HCT116 (cell line): ENCODE results near the gene PHF19. TPM values are rescaled to one million over a fixed set of nuclear protein-coding genes. Genes with fewer than 3 reads are reported as not detected.

Experiments used
- ATAC-seq: fragments of 200-7000 bp; cut with Tn5 transposase; 2 replicates; pipeline ENCODE4 v1.9.1; 2020; ENCODE audit warnings: mild to moderate bottlenecking, moderate library complexity
- BruUV-seq: library from RNA; stranded (reverse); fragments of 400-500 nt; replicated peaks from 2 replicates; lab custom pipeline; 2021; lab: Mats Ljungman, UMichigan
- CTCF ChIA-PET: fragments of 300-600 bp; sonication (Branson Sonifier 250); formaldehyde crosslinking; loops from one replicate; lab custom pipeline; 2021; ENCODE audit warnings: antibody characterized with exemption; lab: Charles Lee
- POLR2A ChIA-PET: fragments of 300-600, 350-600 bp; sonication (Branson Sonifier 250); formaldehyde crosslinking; loops from one replicate; lab custom pipeline; 2021; ENCODE audit warnings: antibody characterized with exemption; lab: Charles Lee
- RAD21 ChIA-PET, 2 experiments: fragments of 300-600 bp; sonication (Branson Sonifier 250); formaldehyde crosslinking; loops; one replicate each; lab custom pipeline; 2023; ENCODE audit warnings: low total read pairs in 2 of 2; ENCODE audit not compliant: uncharacterized antibody in 2 of 2, unreplicated experiment in 2 of 2, low non-redundant PET in 1 of 2; lab: Charles Lee
- DNase-seq: peaks from one replicate; pipeline ENCODE4 v3.0.0-alpha.2; 2010; ENCODE audit warnings: low read depth, low spot score
- H2AFZ ChIP-seq: fragments of 200-600 bp; shearing (Covaris generic), sonication (generic); 2 replicates; pipeline ENCODE4 v1.6.1; 2017; ENCODE audit warnings: low read depth, mixed run types, mixed read lengths, antibody characterized with exemption, low read length; ENCODE audit not compliant: poor library complexity, severe bottlenecking
- H3K27ac ChIP-seq: 2 replicates; pipeline ENCODE4 v1.5.1; 2012; ENCODE audit warnings: low read depth, low read length
- H3K27me3 ChIP-seq: fragments of 200-600 bp; sonication (generic); 2 replicates; pipeline ENCODE4 v1.6.1; 2016; ENCODE audit warnings: mixed run types, low read length, mixed read lengths; ENCODE audit not compliant: insufficient read depth
- H3K36me3 ChIP-seq, 2 experiments: fragments of 200-500 bp in 1 of 2; fragments of 200-600 bp in 1 of 2; sonication (Bioruptor generic) in 1 of 2; sonication (generic) in 1 of 2; 2 replicates each; pipeline versions ENCODE4 v1.5.1 to v1.6.1; 2014 to 2016; ENCODE audit warnings: low read length in 2 of 2, inconsistent platforms in 1 of 2, mixed read lengths in 1 of 2, mixed run types in 1 of 2; ENCODE audit not compliant: insufficient read depth in 2 of 2, control insufficient read depth in 1 of 2
- H3K4me1 ChIP-seq, 2 experiments: fragments of 200-600 bp in 1 of 2; sonication (generic) in 1 of 2; 2 replicates each; pipeline versions ENCODE4 v1.5.1 to v1.6.1; 2012 to 2017; ENCODE audit warnings: low read length in 2 of 2, inconsistent platforms in 1 of 2, mild to moderate bottlenecking in 1 of 2, mixed read lengths in 1 of 2, mixed run types in 1 of 2, moderate library complexity in 1 of 2; ENCODE audit not compliant: insufficient read depth in 2 of 2, control insufficient read depth in 1 of 2
- H3K4me2 ChIP-seq: fragments of 200-600 bp; sonication (generic); 2 replicates; pipeline ENCODE4 v1.6.1; 2017; ENCODE audit warnings: mixed run types, low read length, mixed read lengths
- H3K4me3 ChIP-seq, 2 experiments: fragments of 200-600 bp in 1 of 2; sonication (generic) in 1 of 2; replicated peaks in 1 of 2; 2 replicates each; pipeline ENCODE4 v1.5.1; 2011 to 2016; ENCODE audit warnings: low read length in 2 of 2, control low read depth in 1 of 2, low read depth in 1 of 2, mild to moderate bottlenecking in 1 of 2, mixed read lengths in 1 of 2, mixed run types in 1 of 2
- H3K79me2 ChIP-seq: fragments of 200-600 bp; sonication (generic); 2 replicates; pipeline ENCODE4 v1.6.1; 2017; ENCODE audit warnings: mild to moderate bottlenecking, mixed run types, low read length, moderate library complexity, mixed read lengths; ENCODE audit not compliant: insufficient read depth
- H3K9ac ChIP-seq: fragments of 200-600 bp; sonication (generic); 2 replicates; pipeline ENCODE4 v1.6.1; 2016; ENCODE audit warnings: low read length, mixed read lengths
- H3K9me2 ChIP-seq: fragments of 200-600 bp; sonication (generic), shearing (Covaris generic); 2 replicates; pipeline ENCODE4 v1.6.1; 2017; ENCODE audit warnings: mixed run types, mild to moderate bottlenecking, moderate library complexity; ENCODE audit not compliant: insufficient read depth
- H3K9me3 ChIP-seq, 2 experiments: fragments of 200-500 bp in 1 of 2; fragments of 200-600 bp in 1 of 2; sonication (Bioruptor generic) in 1 of 2; sonication (generic) in 1 of 2; 2 replicates each; pipeline ENCODE4 v1.6.1; 2014 to 2017; ENCODE audit warnings: low read length in 2 of 2, mixed read lengths in 2 of 2, inconsistent platforms in 1 of 2, low read depth in 1 of 2, mild to moderate bottlenecking in 1 of 2, mixed run types in 1 of 2, moderate library complexity in 1 of 2; ENCODE audit not compliant: control insufficient read depth in 1 of 2, insufficient read depth in 1 of 2
- H4K20me1 ChIP-seq: fragments of 200-600 bp; sonication (generic), shearing (Covaris generic); 2 replicates; pipeline ENCODE4 v1.6.1; 2017; ENCODE audit warnings: mixed run types, mild to moderate bottlenecking, moderate library complexity; ENCODE audit not compliant: insufficient read depth
- CBX3 ChIP-seq: IDR thresholded peaks from 2 replicates; pipeline ENCODE4 v1.6.1; 2012; ENCODE audit warnings: low read depth
- EGR1 ChIP-seq: IDR thresholded peaks from 2 replicates; pipeline ENCODE4 v1.6.1; 2012; ENCODE audit warnings: low read depth
- EZH2 ChIP-seq: fragments of 200-600 bp; sonication (generic); IDR thresholded peaks from 2 replicates; pipeline ENCODE4 v1.6.1; 2017; ENCODE audit warnings: antibody characterized with exemption, mixed run types
- JUND ChIP-seq: IDR thresholded peaks from 2 replicates; pipeline ENCODE4 v1.6.1; 2012
- POLR2A ChIP-seq: IDR thresholded peaks from 2 replicates; pipeline ENCODE4 v1.7.0; 2011; ENCODE audit warnings: borderline replicate concordance; ENCODE audit not compliant: insufficient read depth, insufficient read length; ENCODE audit errors: extremely low read depth
- POLR2AphosphoS5 ChIP-seq: IDR thresholded peaks from 2 replicates; pipeline ENCODE4 v1.6.1; 2011; ENCODE audit warnings: mild to moderate bottlenecking, low read depth, low read length, moderate library complexity
- SP1 ChIP-seq: IDR thresholded peaks from 2 replicates; pipeline ENCODE4 v1.6.1; 2012; ENCODE audit warnings: low read depth
- TCF7L2 ChIP-seq: IDR thresholded peaks from 2 replicates; pipeline ENCODE4 v1.7.0; 2011; ENCODE audit warnings: borderline replicate concordance, inconsistent platforms; ENCODE audit not compliant: insufficient read depth, insufficient read length; ENCODE audit errors: extremely low read depth
- ZNF274 ChIP-seq: fragments of 200-500 bp; sonication (Bioruptor generic); IDR thresholded peaks from 2 replicates; pipeline ENCODE4 v1.6.1; 2014; ENCODE audit warnings: mild to moderate bottlenecking, low read depth, low read length, inconsistent platforms
- intact Hi-C: fragments of 100-400 bp; cut with micrococcal nuclease; formaldehyde crosslinking; loops from 2 replicates; pipeline ENCODE4 v1.10.0; 2022
- total RNA-seq: library from RNA; stranded (reverse); gene quantifications from one replicate; pipeline ENCODE4 v1.2.1, GENCODE V29; 2021; ENCODE audit not compliant: unreplicated experiment
- TF ChIP-seq, protein P1 (sequence below), 3 experiments: fragments of 200-600 bp in 1 of 3; sonication (generic) in 1 of 3; IDR thresholded peaks in 2 of 3; conservative IDR thresholded peaks in 1 of 3; 2 replicates each; pipeline ENCODE4 v1.5.1; 2012 to 2017; ENCODE audit warnings: low read depth in 2 of 3, low read length in 2 of 3, antibody characterized with exemption in 1 of 3, borderline replicate concordance in 1 of 3, control low read depth in 1 of 3, mild to moderate bottlenecking in 1 of 3, mixed read lengths in 1 of 3, mixed run types in 1 of 3, moderate library complexity in 1 of 3; ENCODE audit not compliant: insufficient read depth in 1 of 3
- TF ChIP-seq, protein P2 (sequence below): IDR thresholded peaks from 2 replicates; pipeline ENCODE4 v1.6.1; 2012

The PHF19 gene
- total RNA-seq, 1 experiment from 2014 or later, result 74.0 TPM

DNA sequence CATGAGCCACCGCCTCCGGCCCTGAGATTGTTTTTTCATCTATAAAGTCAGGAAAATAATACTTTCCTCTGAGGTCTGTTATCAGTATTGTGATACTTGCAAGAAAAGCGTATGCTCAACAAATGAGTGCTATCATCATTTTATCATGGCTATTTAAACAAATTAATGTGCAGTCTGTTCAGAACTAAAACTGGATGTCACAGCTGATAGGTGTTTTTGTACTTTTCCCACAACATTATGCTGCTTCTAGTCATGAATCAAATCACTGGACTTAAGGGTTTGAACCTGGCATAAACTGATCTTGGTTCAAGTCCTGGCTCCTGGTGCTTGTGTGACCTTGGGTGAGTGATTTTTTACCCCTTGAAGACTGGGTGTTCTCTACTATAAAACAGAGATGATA, 21.4 kb upstream of the PHF19 start:
- RAD21 ChIA-PET, result no interaction called here
- CTCF ChIA-PET, result no interaction called here
- Histone ChIP-seq H3K79me2 (no peaks in the 10 kb centered on the region), H3K9me2 (no peaks in the 10 kb centered on the region), H3K27me3 (no peaks in the 10 kb centered on the region), H3K4me1 (peaks cover 5 to 8% of the 10 kb centered on the region in 2 experiments; a peak in 3 of 4 replicates), H3K4me3 (no peak overlapping the region), H3K36me3 (no peaks in the 10 kb centered on the region), H3K27ac (no peak overlapping the region), H3K9ac (no peak overlapping the region), H2AFZ (no peak overlapping the region), H4K20me1 (no peaks in the 10 kb centered on the region), H3K9me3 (no peaks in the 10 kb centered on the region), H3K4me2 (no peak overlapping the region)
- BruUV-seq, result no TSS peak
- intact Hi-C loops, result no loop called here
- DNase-seq (no peak), ATAC-seq (no peak)
- POLR2A ChIA-PET, result no interaction called here
- no peak for TF ChIP-seq JUND
- TF ChIP-seq, protein P1, sequence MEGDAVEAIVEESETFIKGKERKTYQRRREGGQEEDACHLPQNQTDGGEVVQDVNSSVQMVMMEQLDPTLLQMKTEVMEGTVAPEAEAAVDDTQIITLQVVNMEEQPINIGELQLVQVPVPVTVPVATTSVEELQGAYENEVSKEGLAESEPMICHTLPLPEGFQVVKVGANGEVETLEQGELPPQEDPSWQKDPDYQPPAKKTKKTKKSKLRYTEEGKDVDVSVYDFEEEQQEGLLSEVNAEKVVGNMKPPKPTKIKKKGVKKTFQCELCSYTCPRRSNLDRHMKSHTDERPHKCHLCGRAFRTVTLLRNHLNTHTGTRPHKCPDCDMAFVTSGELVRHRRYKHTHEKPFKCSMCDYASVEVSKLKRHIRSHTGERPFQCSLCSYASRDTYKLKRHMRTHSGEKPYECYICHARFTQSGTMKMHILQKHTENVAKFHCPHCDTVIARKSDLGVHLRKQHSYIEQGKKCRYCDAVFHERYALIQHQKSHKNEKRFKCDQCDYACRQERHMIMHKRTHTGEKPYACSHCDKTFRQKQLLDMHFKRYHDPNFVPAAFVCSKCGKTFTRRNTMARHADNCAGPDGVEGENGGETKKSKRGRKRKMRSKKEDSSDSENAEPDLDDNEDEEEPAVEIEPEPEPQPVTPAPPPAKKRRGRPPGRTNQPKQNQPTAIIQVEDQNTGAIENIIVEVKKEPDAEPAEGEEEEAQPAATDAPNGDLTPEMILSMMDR (IDR thresholded peaks at IDR 0.05 in 2 of 3, conservative IDR thresholded peaks at IDR 0.05 in 1 of 3; ENCODE audit: borderline replicate concordance in 1 of 3, insufficient read depth in 1 of 3, low read depth in 2 of 3, low read length in 2 of 3), result no peak
- no peak for TF ChIP-seq EZH2
- TF ChIP-seq CBX3, result no peak
- no peak for TF ChIP-seq POLR2AphosphoS5
- TF ChIP-seq, protein P2, sequence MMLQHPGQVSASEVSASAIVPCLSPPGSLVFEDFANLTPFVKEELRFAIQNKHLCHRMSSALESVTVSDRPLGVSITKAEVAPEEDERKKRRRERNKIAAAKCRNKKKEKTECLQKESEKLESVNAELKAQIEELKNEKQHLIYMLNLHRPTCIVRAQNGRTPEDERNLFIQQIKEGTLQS, result no peak
- no peak for TF ChIP-seq EGR1
- no peak for TF ChIP-seq POLR2A
- TF ChIP-seq SP1, result no peak
- TF ChIP-seq TCF7L2, result no peak
- no peak for TF ChIP-seq ZNF274
